LNCaP clone FGC (cell line): ENCODE results near the gene HELLS.

Source experiments
- DNase-seq: peaks from one replicate; pipeline ENCODE4 v3.0.0-alpha.2; 2011; ENCODE audit warnings: low read depth
- H3K4me3 ChIP-seq: 2 replicates; pipeline ENCODE4 v1.5.1; 2011; ENCODE audit warnings: mild to moderate bottlenecking, low read depth, low read length, control low read depth
- CTCF ChIP-seq: IDR thresholded peaks from 2 replicates; pipeline ENCODE4 v1.5.1; 2012; ENCODE audit warnings: mild to moderate bottlenecking; ENCODE audit not compliant: control insufficient read depth, insufficient read depth; ENCODE audit errors: extremely low read depth

HELLS gene

DNA sequence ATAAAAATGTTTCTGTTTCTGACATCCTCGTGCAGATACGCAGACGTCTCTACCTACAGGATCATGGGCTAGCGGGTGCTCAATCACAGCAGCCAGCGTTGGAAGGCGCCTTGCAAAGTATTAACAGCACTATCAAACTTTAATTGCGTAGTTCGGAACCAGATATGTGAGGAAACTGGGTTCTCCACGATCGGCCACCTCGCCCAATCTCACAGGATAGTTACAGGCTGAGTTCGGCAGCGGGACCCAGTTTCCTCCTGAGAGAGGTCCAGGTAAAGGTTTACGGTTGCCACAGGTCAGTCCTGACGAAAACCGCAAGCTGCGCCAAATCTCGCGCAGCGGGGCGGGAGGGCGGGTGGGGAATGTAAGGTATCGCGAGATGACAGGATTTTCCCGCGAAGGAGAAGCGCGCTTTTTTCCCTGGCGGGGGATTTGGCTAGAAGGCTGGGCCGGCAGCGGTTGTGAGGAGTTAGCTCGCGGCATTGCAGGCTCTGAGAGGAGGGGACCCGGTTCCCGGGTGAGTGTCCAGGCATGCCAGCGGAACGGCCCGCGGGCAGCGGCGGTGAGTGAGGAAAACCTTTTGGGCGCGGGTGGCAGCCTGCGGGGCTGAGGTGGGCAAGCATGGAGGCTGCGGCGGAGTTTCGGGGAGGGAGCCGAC lies at the start of gene HELLS:
HELLS (plus strand) TSS at position 398 of the 658 bp plus-strand sequence; CDS start at position 532, 134 bp downstream.
- peak; percentile 76 for DNase-seq
- TF ChIP-seq CTCF, result no peak
- H3K4me3 ChIP-seq, result peak within 1 kb of the TSS; percentile 63

GRCh38 chr10:94496010-94496409 lies 49.6 kb upstream of the HELLS start:
- no peak overlapping the region for H3K4me3 ChIP-seq
- DNase-seq, result no peak
- no peak for TF ChIP-seq CTCF

DNA sequence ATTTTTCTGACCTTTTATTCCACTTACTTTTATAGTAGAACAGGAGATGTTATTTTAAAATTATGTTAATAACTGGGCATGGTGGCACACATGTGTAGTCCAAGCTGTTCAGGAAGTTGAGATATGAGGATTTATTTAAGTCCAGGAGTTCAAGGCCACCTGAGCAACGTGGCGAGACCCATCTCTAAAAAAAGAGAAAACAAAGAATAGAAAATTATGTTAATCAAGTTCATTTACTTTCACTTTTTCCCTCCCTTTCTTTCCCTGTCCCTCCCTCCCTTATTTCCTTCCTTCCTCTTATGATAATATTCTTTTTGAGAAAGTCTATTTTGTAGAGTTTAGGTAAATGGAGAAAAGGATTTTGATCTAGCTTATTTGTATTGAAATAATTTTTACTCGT lies 48.9 kb upstream of the HELLS start:
- H3K4me3 ChIP-seq, result no peak overlapping the region
- no peak for DNase-seq
- no peak for TF ChIP-seq CTCF

GRCh38 chr10:94500063-94500462 lies 45.5 kb upstream of the HELLS start:
- H3K4me3 ChIP-seq, result no peak overlapping the region
- TF ChIP-seq CTCF, result peak; percentile 48
- DNase-seq, result no peak

DNA sequence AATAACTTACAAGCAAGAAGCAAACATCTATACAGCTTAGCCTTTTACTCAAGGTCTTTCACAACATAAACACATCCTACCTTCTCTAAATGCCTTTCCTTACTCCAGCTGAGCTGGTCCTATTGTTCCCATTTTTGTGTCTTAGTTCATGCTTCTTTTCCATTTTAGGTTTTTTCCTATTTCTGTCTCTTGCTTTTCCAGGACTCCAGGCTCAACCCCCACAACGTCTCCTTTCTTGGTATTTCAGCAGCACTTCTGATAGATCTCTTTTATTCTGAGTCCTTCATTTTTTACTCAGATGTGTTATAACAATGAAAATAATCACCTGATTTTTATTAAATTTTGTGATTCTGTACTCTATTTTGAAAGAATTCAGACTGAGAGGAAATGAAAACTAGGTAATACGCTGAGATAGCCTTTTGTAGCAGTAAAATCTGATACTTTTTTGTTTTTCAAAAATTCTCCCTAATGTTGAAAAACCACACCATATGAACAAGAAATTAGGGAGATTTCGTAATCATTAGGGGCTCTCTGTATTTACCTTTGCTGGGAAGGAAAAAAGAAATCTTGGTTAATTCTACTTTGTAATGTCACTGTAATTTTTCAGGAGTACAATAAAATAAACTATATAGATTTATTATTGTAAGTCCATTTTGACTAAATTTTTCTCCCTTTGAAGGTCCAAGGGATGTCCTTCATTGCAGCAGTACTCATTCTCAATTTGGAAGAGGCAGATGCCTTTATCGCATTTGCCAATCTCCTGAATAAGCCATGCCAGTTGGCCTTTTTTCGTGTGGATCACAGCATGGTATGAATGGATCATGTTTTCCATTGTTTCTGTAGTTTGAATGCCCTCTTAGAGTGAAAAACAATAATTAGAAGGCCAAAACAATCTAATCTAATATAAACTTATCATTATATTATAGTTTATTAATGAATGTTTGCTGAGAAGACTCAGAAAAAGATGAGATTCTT lies 24.0 kb upstream of the HELLS start:
- no peak for DNase-seq
- TF ChIP-seq CTCF, result no peak
- no peak overlapping the region for H3K4me3 ChIP-seq

DNA sequence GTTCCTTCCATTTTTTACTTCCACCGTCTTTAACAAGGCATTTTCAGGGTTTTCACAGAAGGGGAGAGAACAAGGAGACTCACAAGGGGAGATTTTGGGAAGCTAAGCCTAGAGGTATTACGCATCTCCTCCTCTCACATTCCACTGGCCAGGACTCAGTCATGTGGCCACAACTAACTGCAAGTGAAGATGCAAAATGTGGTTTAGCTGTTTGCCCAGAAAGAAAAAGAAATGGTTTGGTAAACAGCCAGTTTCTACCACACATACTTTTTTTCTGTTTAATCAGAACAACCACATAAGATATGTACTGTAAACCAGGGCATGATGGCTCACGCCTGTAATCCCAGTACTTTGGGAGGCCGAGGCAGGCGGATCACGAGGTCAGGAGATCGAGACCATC lies 21.4 kb upstream of the HELLS start:
- TF ChIP-seq CTCF, result no peak
- DNase-seq, result no peak

More for the DNA sequence above, 21.4 kb upstream of the HELLS start:
- no peak overlapping the region for H3K4me3 ChIP-seq
